Measurements from ENCODE around the gene ZFP92.

Gene ZFP92

DNA sequence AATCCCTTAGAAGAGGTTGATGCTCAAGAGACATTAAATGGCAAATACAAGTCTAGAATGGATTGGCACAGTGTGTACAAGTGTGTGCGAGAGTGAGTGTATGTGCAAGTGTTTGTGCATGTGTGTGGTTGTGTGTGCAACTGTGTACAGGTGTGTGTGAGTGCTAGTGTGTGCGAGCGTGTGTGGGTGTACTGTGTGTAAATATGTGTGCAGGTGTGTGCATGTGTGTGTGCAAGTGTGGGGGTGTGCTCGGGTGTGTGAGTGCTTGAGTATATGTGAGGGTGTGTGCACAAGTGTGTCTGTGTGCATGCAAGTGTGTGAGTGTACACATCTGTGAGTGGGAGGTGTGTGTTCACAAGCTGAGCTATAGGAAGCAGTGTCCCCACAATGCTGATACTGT is 28.7 kb downstream of the ZFP92 start:
- no peaks in the 10 kb centered on the region for H3K36me3 ChIP-seq (ENCODE audit: control insufficient read depth, insufficient read depth, low read length)
- no peak overlapping the region for H3K4me3 ChIP-seq (replicated peaks; ENCODE audit: low read depth, low read length)
- TF ChIP-seq, protein P1, sequence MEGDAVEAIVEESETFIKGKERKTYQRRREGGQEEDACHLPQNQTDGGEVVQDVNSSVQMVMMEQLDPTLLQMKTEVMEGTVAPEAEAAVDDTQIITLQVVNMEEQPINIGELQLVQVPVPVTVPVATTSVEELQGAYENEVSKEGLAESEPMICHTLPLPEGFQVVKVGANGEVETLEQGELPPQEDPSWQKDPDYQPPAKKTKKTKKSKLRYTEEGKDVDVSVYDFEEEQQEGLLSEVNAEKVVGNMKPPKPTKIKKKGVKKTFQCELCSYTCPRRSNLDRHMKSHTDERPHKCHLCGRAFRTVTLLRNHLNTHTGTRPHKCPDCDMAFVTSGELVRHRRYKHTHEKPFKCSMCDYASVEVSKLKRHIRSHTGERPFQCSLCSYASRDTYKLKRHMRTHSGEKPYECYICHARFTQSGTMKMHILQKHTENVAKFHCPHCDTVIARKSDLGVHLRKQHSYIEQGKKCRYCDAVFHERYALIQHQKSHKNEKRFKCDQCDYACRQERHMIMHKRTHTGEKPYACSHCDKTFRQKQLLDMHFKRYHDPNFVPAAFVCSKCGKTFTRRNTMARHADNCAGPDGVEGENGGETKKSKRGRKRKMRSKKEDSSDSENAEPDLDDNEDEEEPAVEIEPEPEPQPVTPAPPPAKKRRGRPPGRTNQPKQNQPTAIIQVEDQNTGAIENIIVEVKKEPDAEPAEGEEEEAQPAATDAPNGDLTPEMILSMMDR (IDR thresholded peaks at IDR 0.05; ENCODE audit: insufficient read depth, low read length, poor library complexity, severe bottlenecking), result no peak
- no peaks in the 10 kb centered on the region for H3K27me3 ChIP-seq (replicated peaks; ENCODE audit: control insufficient read depth, insufficient read depth, low read length)
- no peak for DNase-seq (ENCODE audit: extremely low read depth, insufficient read length)

DNA sequence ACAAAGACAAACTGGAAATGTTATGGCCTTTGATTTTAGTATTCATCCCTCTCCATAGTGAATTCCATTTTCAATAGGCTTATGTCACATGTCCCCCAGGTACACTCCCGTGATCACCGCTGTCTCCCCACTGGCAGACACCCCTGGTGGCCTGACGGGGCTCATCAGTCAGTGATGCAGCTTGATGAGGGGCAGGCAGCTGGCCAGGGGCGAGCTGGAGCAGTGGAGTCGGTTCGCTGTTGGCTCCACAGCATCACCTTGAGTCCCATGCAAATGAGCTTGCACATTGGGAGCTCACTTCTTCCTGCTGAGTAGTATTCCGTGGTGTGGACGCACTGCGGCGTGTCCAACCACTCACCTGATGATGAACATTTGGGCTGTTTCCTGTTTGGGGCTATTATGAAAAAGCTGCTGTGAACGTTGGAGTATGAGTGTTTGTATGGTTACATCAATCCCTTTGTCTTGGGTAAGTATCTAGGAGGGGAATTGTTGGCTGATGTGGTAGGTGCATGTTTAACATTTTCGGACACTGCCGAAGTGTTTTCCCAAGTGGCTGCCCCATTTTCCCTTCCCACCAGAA is 29.4 kb downstream of the ZFP92 start:
- H3K36me3 ChIP-seq (ENCODE audit: control insufficient read depth, insufficient read depth, low read length), result no peaks in the 10 kb centered on the region
- TF ChIP-seq, protein P1 (IDR thresholded peaks at IDR 0.05; ENCODE audit: insufficient read depth, low read length, poor library complexity, severe bottlenecking), result no peak
- H3K4me3 ChIP-seq (replicated peaks; ENCODE audit: low read depth, low read length), result no peak overlapping the region
- no peak for DNase-seq (ENCODE audit: extremely low read depth, insufficient read length)
- H3K27me3 ChIP-seq (replicated peaks; ENCODE audit: control insufficient read depth, insufficient read depth, low read length), result no peaks in the 10 kb centered on the region

DNA sequence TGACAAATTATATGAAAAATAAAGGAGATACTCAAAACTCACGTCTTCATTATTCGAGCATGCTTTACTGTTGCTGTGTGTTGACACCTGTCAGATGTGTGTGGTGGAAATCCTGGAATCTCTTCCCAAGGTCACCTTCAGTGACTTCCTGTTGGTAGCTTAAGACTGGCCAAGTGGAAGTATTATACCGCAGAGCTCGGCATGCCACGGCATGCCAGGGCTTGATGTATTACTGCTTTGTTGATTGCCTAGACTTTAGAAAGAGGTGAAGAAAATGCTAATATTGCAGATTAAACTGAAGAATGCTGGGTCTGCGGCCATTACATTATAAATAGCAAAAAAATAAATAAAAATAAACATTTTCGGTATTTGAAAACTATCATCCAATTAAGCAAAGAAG is 30.0 kb downstream of the ZFP92 start:
- TF ChIP-seq, protein P1 (IDR thresholded peaks at IDR 0.05; ENCODE audit: insufficient read depth, low read length, poor library complexity, severe bottlenecking), result no peak
- DNase-seq (ENCODE audit: extremely low read depth, insufficient read length), result no peak
- Histone ChIP-seq H3K4me3 (replicated peaks; ENCODE audit: low read depth, low read length) (no peak overlapping the region), H3K27me3 (replicated peaks; ENCODE audit: control insufficient read depth, insufficient read depth, low read length) (no peaks in the 10 kb centered on the region), H3K36me3 (ENCODE audit: control insufficient read depth, insufficient read depth, low read length) (no peaks in the 10 kb centered on the region)

DNA sequence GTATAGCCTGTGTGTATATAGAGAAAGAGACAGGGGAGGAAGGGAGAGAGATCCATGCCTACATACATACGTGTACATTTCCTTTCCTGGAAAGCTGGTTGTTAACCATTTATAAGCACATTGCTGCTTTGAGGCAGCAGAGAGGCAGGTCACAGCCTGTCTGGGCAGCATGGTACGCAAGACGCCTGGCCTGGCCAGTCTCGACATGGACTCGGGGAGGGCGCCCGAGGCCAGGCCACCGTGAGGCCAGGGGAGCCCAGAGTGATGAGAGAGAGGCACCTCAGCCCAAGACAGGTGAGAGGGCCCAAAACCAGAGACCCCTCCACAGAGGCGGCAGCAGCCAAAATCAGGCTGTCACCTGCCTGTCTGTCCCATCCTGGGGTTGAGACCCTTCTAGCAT is 30.7 kb downstream of the ZFP92 start:
- TF ChIP-seq, protein P1 (IDR thresholded peaks at IDR 0.05; ENCODE audit: insufficient read depth, low read length, poor library complexity, severe bottlenecking), result no peak
- Histone ChIP-seq H3K36me3 (ENCODE audit: control insufficient read depth, insufficient read depth, low read length) (no peaks in the 10 kb centered on the region), H3K27me3 (replicated peaks; ENCODE audit: control insufficient read depth, insufficient read depth, low read length) (no peaks in the 10 kb centered on the region), H3K4me3 (replicated peaks; ENCODE audit: low read depth, low read length) (no peak overlapping the region)
- no peak for DNase-seq (ENCODE audit: extremely low read depth, insufficient read length)

DNA sequence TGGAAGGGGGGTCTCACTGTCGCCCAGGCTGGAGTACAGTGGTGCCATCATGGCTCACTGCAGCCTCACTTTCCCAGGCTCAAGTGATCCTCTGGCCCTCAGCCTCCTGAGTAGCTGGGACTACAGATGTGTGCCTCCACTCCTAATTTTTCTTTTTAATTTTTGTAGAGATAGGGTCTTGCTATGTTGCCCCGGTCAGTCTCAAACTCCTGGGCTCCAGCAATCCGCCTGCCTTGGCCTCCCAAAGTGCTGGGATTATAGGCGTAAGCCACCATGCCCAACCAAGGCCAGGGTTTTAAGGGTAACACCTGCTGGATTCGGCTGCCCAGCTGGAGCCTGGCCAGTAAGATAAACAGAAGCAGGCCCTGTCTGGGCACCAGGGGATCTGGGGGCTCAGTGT is 31.2 kb downstream of the ZFP92 start:
- Histone ChIP-seq H3K36me3 (ENCODE audit: control insufficient read depth, insufficient read depth, low read length) (no peaks in the 10 kb centered on the region), H3K4me3 (replicated peaks; ENCODE audit: low read depth, low read length) (no peak overlapping the region), H3K27me3 (replicated peaks; ENCODE audit: control insufficient read depth, insufficient read depth, low read length) (no peaks in the 10 kb centered on the region)
- TF ChIP-seq, protein P1 (IDR thresholded peaks at IDR 0.05; ENCODE audit: insufficient read depth, low read length, poor library complexity, severe bottlenecking), result no peak
- no peak for DNase-seq (ENCODE audit: extremely low read depth, insufficient read length)

All from GM06990 (cell line).